Body of pancreas (tissue), 4 donors: Measurements from ENCODE around the gene DLEC1. TPM values are rescaled to one million over a fixed set of nuclear protein-coding genes. Genes with fewer than 3 reads are reported as not detected.

Experiments
- ATAC-seq: fragments of 150-250 bp; one replicate; pipeline ENCODE4 v1.9.1; 2016
- DNase-seq, 4 donors: peaks; one replicate each; pipeline ENCODE4 v3.0.0-alpha.2; 2019
- H3K27ac ChIP-seq, 4 donors: fragments of 200-600 bp; sonication (generic); 1 replicate in 3 of 4; 2 replicates in 1 of 4; pipeline versions ENCODE4 v1.5.1 to v1.6.1; 2016 to 2019; ENCODE audit warnings: mild to moderate bottlenecking in 1 of 4, mixed read lengths in 1 of 4, moderate library complexity in 1 of 4
- H3K27me3 ChIP-seq, 2 donors: fragments of 200-600 bp; sonication (generic); one replicate each; pipeline ENCODE4 v1.6.0; 2016; ENCODE audit warnings: mild to moderate bottlenecking in 1 of 2
- H3K36me3 ChIP-seq, 2 donors: fragments of 200-600 bp; sonication (generic); replicated peaks in 1 of 2; 2 replicates each; pipeline ENCODE4 v1.5.1; 2016; ENCODE audit warnings: low read depth in 2 of 2; ENCODE audit not compliant: insufficient read depth in 1 of 2
- H3K4me1 ChIP-seq: fragments of 200-600 bp; sonication (generic); one replicate; pipeline ENCODE4 v1.6.0; 2016
- H3K4me3 ChIP-seq, 2 donors: fragments of 200-600 bp; sonication (generic); 1 replicate in 1 of 2; 2 replicates in 1 of 2; pipeline ENCODE4 v1.5.1; 2016 to 2019
- H3K9me3 ChIP-seq, 3 donors: fragments of 200-600 bp; sonication (generic); 1 replicate in 2 of 3; 2 replicates in 1 of 3; pipeline ENCODE4 v1.5.1; 2016
- CTCF ChIP-seq, 7 experiments: fragments of 450-650 bp in 4 of 7; fragments of 200-600 bp in 3 of 7; sonication (generic) in 3 of 7; IDR thresholded peaks; one replicate each; pipeline ENCODE4 v1.5.1; 2016 to 2019; ENCODE audit warnings: antibody characterized with exemption in 7 of 7
- POLR2A ChIP-seq, 3 donors: fragments of 450-650 bp; IDR thresholded peaks; one replicate each; pipeline ENCODE4 v1.6.1; 2016; ENCODE audit warnings: antibody characterized with exemption in 3 of 3, mild to moderate bottlenecking in 2 of 3
- WGBS, 2 donors: methylation state at CpG; one replicate each; pipeline ENCODE4 v1.1.5; 2017; 5-methylcytosine and 5-hydroxymethylcytosine counted together
- intact Hi-C: fragments of 100-400 bp; cut with DNase I; formaldehyde crosslinking; loops from one replicate; pipeline ENCODE4 v1.15.1; 2023
- total RNA-seq, 2 donors: library from RNA; depleted of rRNA; stranded (reverse); fragments of >200 nt; gene quantifications; one replicate each; pipeline ENCODE4 v1.1.0, GENCODE V29; 2016

Gene DLEC1
- total RNA-seq, 2 donors from 2014 or later: 0.78 to 1.3 TPM

DNA sequence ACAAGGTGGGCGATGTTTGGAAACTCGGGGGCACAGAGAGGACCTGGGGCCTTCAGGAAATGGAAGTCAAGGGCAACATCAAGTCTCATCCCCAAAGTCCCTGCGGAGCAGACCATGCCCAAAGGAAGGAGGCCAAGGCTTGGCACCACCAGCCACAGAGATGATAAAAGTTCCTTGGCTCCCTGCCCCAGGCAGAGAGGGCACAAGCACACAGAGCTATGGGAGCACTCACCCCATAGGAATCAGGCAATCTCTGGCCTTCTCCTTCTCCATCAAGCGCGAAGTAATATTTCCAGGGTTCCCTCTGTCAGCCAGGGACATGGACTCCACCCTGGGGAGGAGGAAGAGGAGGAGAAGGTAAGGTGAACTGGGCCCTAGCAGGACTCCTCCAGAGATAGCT, 90.0 kb downstream of the DLEC1 start:
- ATAC-seq (no peak), DNase-seq (peak in 1 of 4 donors; percentile 11)
- Histone ChIP-seq H3K27me3 (no peaks in the 10 kb centered on the region), H3K9me3 (no peaks in the 10 kb centered on the region), H3K4me3 (no peak overlapping the region), H3K4me1 (peaks cover 43% of the 10 kb centered on the region), H3K36me3 (peaks cover 19 to 45% of the 10 kb centered on the region in 2 donors), H3K27ac (no peak overlapping the region)
- no peak for TF ChIP-seq POLR2A (IDR thresholded peaks at IDR 0.05)
- TF ChIP-seq CTCF (IDR thresholded peaks at IDR 0.05): no peak
- WGBS, 2 donors: 78 to 97% methylated on average over 5 of the region's 5 CpGs
- intact Hi-C loops: no loop called here

DNA sequence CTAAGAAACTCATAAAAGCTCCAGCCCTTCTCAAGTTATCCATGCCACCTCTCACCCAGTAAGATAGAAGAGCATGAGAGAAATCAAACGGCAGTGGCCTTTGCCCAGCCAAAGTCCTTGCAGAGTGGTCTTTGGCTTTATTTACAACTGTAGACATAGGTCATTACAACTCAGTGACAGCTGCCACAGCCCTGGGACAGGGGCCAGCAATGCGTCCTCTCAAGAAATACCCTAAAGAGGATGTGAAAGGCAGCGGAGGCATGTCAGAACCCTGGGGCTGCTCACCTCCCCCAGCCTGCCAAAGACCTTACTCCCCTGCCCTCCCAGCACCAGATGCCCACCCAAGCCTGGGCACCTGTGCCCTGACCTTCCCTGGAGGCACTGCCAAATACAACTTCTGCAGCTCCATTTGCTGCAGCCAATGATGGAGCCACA, 91.6 kb downstream of the DLEC1 start:
- DNase-seq: no peak

GRCh38 chr3:38131621-38132369, 92.8 kb downstream of the DLEC1 start:
- peaks cover 14 to 26% of the 10 kb centered on the region in 2 donors for H3K36me3 ChIP-seq

More for the DNA sequence above, 91.6 kb downstream of the DLEC1 start:
- intact Hi-C loops: no loop called here
- no peaks in the 10 kb centered on the region for H3K27me3 ChIP-seq
- 68 to 69% methylated on average over 3 of the region's 3 CpGs for WGBS, 2 donors
- H3K27ac ChIP-seq: no peak overlapping the region
- H3K36me3 ChIP-seq: peaks cover 18 to 37% of the 10 kb centered on the region in 2 donors
- TF ChIP-seq CTCF (IDR thresholded peaks at IDR 0.05) (no peak), POLR2A (IDR thresholded peaks at IDR 0.05) (no peak)
- H3K9me3 ChIP-seq: no peaks in the 10 kb centered on the region
- H3K4me3 ChIP-seq: no peak overlapping the region
- ATAC-seq: no peak
- peaks cover 59% of the 10 kb centered on the region for H3K4me1 ChIP-seq

DNA sequence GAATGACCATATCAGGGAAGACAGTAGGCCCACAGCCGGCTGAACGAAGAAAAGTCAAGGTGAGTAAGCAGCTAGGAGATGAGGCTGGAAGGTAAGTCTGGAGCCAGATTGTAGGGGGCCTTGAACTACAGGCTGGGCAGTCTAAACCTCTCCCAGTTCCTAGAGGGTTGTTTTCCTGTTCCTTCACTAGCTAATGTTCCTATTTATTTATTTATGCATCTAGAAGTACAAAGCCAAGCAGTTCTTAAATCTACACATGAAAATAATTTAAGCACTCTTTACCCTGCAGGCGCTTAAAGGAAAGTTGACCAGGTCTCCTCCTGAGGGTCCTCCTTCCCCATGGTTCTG, 94.2 kb downstream of the DLEC1 start:
- peak overlapping the region; percentile 64 to 92 (median 86) for H3K27ac ChIP-seq
- DNase-seq (no peak), ATAC-seq (no peak)
- WGBS, 2 donors: 40 to 51% methylated on average over 3 of the region's 3 CpGs
- H3K9me3 ChIP-seq: no peaks in the 10 kb centered on the region
- peaks cover 13 to 14% of the 10 kb centered on the region in 2 donors for H3K36me3 ChIP-seq
- intact Hi-C loops: no loop called here
- TF ChIP-seq CTCF (IDR thresholded peaks at IDR 0.05) (no peak), POLR2A (IDR thresholded peaks at IDR 0.05) (no peak)
- H3K4me3 ChIP-seq: no peak overlapping the region
- H3K27me3 ChIP-seq: no peaks in the 10 kb centered on the region
- H3K4me1 ChIP-seq: peaks cover 70% of the 10 kb centered on the region

More at GRCh38 chr3:38131621-38132369, 92.8 kb downstream of the DLEC1 start:
- TF ChIP-seq POLR2A (IDR thresholded peaks at IDR 0.05): no peak
- peak in 2 of 7 experiments; percentile 8 to 20 for TF ChIP-seq CTCF (IDR thresholded peaks at IDR 0.05)
- 79% methylated on average over 4 to 6 of the region's 6 CpGs for WGBS, 2 donors
- no peaks in the 10 kb centered on the region for H3K9me3 ChIP-seq
- peaks cover 63% of the 10 kb centered on the region for H3K4me1 ChIP-seq
- H3K4me3 ChIP-seq: no peak overlapping the region
- DNase-seq (peak in 2 of 4 donors; percentile 14 to 43), ATAC-seq (no peak)
- no peaks in the 10 kb centered on the region for H3K27me3 ChIP-seq
- intact Hi-C loops: no loop called here
- H3K27ac ChIP-seq: peak overlapping the region in 3 of 4 donors; percentile 85 to 92 (median 87)
